Peyer's patch (tissue), 4 donors: ENCODE results near the gene PRPF38A.

Experiments used
- CTCF ChIP-seq, 6 experiments: fragments of 450-650 bp in 4 of 6; fragments of 200-600 bp in 2 of 6; sonication (generic) in 1 of 6; IDR thresholded peaks; one replicate each; pipeline ENCODE4 v1.5.1; 2017 to 2019; ENCODE audit warnings: antibody characterized with exemption in 6 of 6, mild to moderate bottlenecking in 3 of 6, moderate library complexity in 1 of 6
- POLR2A ChIP-seq, 2 donors: fragments of 450-650 bp; IDR thresholded peaks; one replicate each; pipeline ENCODE4 v1.5.1; 2017; ENCODE audit warnings: antibody characterized with exemption in 2 of 2, mild to moderate bottlenecking in 2 of 2, moderate library complexity in 2 of 2

DNA sequence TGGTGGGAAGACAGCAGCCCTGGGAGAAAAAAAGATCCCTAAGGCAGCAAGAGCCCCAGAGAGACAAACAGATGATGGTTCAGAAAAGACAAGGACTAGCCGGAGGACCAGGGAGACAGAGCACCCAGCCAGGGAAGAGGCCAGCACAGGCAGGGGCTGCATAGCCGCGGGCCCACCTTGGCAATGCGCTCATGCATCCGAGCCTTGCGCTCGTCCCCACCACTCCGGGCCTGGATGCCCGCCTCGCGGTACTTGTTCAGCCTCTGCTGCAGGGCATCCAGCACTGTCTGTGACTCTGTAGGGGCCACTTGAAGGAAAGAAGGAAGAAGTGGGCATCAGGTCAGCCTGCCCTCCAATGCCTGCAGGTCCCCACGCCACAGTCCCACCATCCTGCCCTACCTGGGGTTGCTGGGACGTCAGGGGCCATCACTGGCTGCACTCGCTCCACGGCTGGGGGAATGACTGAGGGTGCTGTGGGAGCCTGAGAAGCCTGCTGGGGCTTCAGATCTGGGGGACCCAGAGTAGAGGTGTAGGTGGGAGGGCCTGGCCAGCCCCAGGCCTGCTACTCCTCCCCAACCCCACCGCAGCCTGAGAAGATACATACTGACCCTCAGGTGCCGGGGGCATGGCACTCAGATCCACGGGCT is 45.4 kb upstream of the PRPF38A start:
- TF ChIP-seq CTCF (IDR thresholded peaks at IDR 0.05) = no peak
- TF ChIP-seq POLR2A (IDR thresholded peaks at IDR 0.05) = no peak
